Activated naive CD4-positive, alpha-beta T cell treated with anti-CD3 and anti-CD28 coated beads, Interleukin-2, amount 10 ng/mL, durations not matched to agents 7 days and 5 days (primary cell): Measurements from ENCODE around the gene CENPA.

Experiments used
- CTCF ChIA-PET: fragments of 350-600 bp; sonication (Branson Sonifier 250); formaldehyde crosslinking; loops from one replicate; lab custom pipeline; 2021; ENCODE audit warnings: antibody characterized with exemption; lab: Charles Lee
- DNase-seq: peaks from one replicate; pipeline ENCODE4 v3.0.0-alpha.2; 2020
- H3K27ac Mint-ChIP-seq: one replicate; pipeline ENCODE4 v1.8.0; 2021; ENCODE audit warnings: mild to moderate bottlenecking, moderate library complexity, mixed read lengths
- H3K27me3 Mint-ChIP-seq: one replicate; pipeline ENCODE4 v1.8.0; 2021; ENCODE audit warnings: mild to moderate bottlenecking, mixed read lengths
- H3K36me3 Mint-ChIP-seq: one replicate; pipeline ENCODE4 v1.8.0; 2021; ENCODE audit warnings: mixed read lengths
- H3K4me1 Mint-ChIP-seq: one replicate; pipeline ENCODE4 v1.8.0; 2021; ENCODE audit warnings: mixed read lengths
- H3K4me3 Mint-ChIP-seq: one replicate; pipeline ENCODE4 v1.8.0; 2021; ENCODE audit warnings: mild to moderate bottlenecking, moderate library complexity, mixed read lengths
- H3K9me3 Mint-ChIP-seq: one replicate; pipeline ENCODE4 v1.8.0; 2021; ENCODE audit warnings: mixed read lengths

Gene CENPA

GRCh38 chr2:26767129-26767528 is 18.7 kb upstream of the CENPA start:
- CTCF ChIA-PET: interaction anchor here (1.0 kb wide), 1 partner anchor 176 kb away, joined by 3 read pairs; no protein-coding TSS in a partner anchor
- Mint-ChIP-seq H3K27ac (peak overlapping the region; percentile 3), H3K4me1 (peaks cover 54% of the 10 kb centered on the region), H3K9me3 (no peaks in the 10 kb centered on the region), H3K4me3 (no peak overlapping the region), H3K27me3 (peaks cover 5% of the 10 kb centered on the region), H3K36me3 (peaks cover 4% of the 10 kb centered on the region)
- DNase-seq: no peak

DNA sequence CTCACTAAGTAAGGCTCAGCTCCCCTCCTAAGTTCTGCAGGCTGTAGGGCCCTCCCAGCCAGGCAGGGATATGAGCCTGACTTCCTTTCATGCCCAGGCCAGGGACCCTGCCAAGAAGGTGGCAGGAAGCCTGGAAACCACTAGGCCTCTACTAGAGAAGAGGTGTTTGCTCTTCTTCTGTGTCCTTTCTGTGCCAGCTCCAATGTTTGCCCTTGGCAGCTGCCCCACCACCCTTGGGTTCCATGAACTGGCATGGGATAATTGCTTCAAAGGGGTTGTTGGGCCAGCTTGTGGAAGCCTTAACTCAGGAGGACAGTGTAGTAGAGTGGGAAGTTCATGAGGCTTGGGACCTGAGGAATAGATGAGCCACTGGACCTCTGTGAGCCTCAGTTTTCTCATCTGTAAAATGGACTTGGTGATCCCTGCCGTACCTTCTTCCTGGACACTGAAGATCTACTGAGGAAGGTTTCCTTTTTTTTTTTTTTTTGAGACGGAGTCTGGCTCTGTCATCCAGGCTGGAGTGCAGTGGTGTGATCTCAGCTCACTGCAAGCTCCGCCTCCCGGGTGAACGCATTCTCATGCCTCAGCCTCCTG is 17.9 kb upstream of the CENPA start:
- CTCF ChIA-PET: interaction anchor here (1.0 kb wide), 1 partner anchor 175 kb away, joined by 3 read pairs; no protein-coding TSS in a partner anchor
- no peak for DNase-seq
- Mint-ChIP-seq H3K9me3 (no peaks in the 10 kb centered on the region), H3K27me3 (peaks cover 3% of the 10 kb centered on the region), H3K4me3 (no peak overlapping the region), H3K27ac (no peak overlapping the region), H3K36me3 (peaks cover 8% of the 10 kb centered on the region), H3K4me1 (peaks cover 63% of the 10 kb centered on the region)

DNA sequence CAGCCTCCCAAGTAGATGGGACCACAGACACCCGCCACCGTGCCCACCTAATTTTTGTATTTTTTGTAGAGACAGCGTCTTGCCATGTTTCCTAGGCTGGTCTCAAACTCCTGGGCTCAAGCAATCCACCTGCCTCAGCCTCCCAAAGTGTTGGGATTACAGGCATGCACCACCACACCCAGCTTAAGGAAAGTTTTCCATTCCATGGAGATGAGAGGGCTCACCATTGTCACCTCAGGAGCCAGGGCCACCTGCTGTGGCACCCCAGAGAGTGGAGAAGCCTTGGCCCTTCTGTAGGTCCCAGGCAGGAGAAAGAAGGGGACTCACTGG is 17.1 kb upstream of the CENPA start:
- no peak for DNase-seq
- Mint-ChIP-seq H3K27ac (peak overlapping the region; percentile 58), H3K27me3 (no peaks in the 10 kb centered on the region), H3K36me3 (peaks cover 8% of the 10 kb centered on the region), H3K4me1 (peaks cover 60% of the 10 kb centered on the region), H3K4me3 (no peak overlapping the region), H3K9me3 (no peaks in the 10 kb centered on the region)
- CTCF ChIA-PET: no interaction called here

DNA sequence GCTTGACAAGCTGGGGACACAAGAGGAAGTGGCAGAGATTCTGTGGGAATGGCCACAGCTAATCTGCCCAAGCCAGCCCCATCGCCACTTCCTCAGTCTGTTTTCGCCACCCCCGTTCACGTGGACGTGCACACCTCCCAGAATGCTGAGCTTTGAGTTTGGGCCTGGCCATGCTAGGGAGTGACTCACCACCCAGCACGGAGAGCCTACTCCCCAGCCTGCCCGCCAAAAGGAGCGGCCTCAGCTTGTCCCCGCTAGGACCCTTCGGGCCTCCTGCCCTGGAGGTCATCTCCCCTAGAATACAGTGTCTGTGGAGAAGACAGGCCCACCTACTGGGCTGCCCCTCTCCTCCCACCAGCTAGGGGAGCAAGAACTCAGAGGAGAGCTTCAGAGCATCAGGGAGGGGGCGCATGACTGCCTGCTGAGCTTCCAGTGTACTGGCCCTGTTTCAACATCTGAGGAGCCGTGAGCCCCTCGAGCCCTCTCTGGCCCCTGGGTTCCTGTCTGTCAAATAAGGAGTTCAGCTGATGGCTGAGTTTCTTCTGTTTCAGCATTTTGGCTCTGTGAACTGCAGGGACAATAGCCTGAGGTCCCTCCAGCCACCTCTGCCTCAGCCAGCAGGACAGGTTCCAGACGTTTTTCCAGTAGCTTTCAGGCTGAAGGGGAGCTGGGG is 16.6 kb upstream of the CENPA start:
- Mint-ChIP-seq H3K36me3 (peaks cover 8% of the 10 kb centered on the region), H3K4me3 (no peak overlapping the region), H3K9me3 (no peaks in the 10 kb centered on the region), H3K27ac (peak overlapping the region; percentile 14), H3K27me3 (no peaks in the 10 kb centered on the region), H3K4me1 (peaks cover 58% of the 10 kb centered on the region)
- CTCF ChIA-PET: no interaction called here
- DNase-seq: no peak

DNA sequence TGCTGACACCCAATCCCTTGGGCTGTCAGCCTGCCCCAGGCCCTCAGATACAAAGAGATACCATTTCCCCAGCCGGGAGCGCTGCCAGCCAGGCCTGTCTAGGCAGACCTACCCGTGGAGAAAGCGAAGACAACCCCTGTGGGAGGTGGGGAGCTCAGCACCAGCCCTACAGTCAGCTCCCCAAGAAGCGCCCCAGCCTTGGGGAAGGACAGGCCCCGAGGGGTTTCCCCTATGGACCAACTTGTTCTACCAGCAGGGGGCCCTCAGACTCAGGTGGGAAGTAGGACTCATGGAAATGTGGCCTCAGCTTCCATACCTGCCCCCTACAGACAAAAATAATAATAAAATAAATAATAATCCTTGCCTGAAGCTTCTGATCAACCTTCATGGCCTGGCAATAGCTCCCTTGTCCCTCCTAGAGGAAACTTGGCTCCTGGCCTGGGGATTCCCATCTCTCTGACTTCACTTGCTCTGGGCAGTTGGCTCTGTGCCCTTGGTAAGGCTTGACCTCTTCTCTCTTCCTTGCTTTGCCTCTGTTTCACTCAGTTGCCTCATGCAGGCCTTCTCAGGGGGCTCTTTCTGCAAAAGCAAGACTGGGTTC is 14.8 kb upstream of the CENPA start:
- peak; percentile 43 for DNase-seq
- peak overlapping the region; percentile 29 for H3K27ac Mint-ChIP-seq
- peaks cover 51% of the 10 kb centered on the region for H3K4me1 Mint-ChIP-seq

DNA sequence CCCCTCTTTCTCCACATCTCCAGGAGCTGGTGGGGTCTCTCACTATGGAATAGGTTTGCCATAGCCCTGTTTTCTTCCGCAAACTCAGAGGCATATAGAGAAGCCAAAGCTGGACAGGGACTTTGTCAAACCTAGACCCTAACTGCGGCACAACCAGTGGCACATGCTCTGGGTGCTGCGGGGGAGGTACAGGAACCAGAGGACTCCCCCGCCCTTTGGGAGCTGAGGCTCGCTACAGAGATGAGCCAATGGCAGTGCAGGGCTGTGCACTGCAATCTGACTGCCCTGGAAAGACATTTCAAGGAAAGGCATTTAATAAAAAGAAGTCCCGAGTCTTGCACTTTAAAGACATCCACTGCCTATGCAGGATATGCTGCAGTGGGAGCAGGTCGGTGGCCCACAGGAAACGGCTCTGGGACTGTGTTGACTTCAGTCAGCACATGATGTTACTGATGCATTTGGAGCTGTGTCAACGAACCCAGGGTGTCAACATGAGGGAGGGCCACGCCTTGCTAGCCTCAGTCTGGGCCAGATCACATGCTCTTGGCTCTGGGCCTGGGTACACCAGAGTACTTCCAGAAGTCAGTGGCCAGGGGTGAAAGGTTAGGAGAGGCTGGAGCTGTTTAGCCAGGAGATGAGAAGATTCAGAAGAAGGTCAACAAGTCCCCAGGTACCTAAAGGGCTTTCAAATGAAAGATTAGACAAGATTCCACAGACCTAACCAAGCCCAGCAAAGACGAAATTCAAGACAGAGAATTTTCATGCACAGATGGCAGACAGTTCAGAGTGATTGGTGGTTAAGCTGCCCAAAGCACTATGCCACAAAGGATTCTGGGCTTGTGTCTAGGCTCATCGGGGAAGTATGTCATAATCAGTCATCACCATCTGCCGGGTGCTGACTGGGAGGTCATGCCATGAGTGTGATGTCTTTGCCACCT is 13.5 kb upstream of the CENPA start:
- Mint-ChIP-seq H3K27me3 (no peaks in the 10 kb centered on the region), H3K27ac (peak overlapping the region; percentile 91), H3K4me3 (no peak overlapping the region), H3K4me1 (peaks cover 59% of the 10 kb centered on the region), H3K36me3 (peaks cover 20% of the 10 kb centered on the region), H3K9me3 (no peaks in the 10 kb centered on the region)
- DNase-seq: peak; percentile 74
- CTCF ChIA-PET: interaction anchor here (0.7 to 1.5 kb wide), 3 partner anchors 12 to 27 kb away, joined by 3 to 4 read pairs (median 3); no protein-coding TSS in a partner anchor

More for the DNA sequence above, 14.8 kb upstream of the CENPA start:
- CTCF ChIA-PET: interaction anchor here (0.9 to 1.5 kb wide), 3 partner anchors 10 to 17 kb away, joined by 3 to 4 read pairs (median 3); partner anchors contain the start of gene CENPA
- Mint-ChIP-seq H3K27me3 (no peaks in the 10 kb centered on the region), H3K36me3 (peaks cover 14% of the 10 kb centered on the region), H3K9me3 (no peaks in the 10 kb centered on the region), H3K4me3 (no peak overlapping the region)

DNA sequence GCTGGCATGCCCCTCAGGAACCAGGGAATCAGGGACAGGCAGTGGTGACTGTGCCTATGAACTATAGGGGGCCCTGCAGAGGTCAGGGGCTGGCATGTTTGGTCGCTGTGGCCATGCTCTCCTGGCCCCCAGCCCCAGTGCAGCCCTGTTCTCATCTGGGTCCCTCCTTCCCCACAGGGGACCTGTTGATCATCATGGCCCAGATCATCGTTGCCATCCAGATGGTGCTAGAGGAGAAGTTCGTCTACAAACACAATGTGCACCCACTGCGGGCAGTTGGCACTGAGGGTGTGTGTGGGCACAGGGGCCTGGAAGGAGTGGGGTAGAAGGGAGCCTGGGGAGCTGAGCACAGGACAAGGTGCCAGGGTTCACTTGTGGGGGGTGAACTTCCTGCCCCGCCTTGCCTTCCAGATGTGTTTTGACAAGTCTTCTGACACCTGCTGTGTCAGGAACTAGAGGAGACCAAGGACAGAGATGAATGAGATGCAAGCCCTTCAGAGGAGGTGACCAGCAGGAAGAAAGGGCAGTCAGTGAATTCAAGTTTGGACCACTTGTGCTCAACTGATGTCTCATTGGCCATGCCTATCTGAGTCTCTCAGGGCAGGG is 9.6 kb upstream of the CENPA start:
- no peaks in the 10 kb centered on the region for H3K27me3 Mint-ChIP-seq

DNA sequence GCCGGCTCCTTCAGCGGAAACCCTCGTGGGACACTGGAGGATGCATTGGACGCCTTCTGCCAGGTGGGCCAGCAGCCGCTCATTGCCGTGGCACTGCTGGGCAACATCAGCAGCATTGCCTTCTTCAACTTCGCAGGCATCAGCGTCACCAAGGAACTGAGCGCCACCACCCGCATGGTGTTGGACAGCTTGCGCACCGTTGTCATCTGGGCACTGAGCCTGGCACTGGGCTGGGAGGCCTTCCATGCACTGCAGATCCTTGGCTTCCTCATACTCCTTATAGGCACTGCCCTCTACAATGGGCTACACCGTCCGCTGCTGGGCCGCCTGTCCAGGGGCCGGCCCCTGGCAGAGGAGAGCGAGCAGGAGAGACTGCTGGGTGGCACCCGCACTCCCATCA is 7.8 kb upstream of the CENPA start:
- Mint-ChIP-seq H3K27me3 (no peaks in the 10 kb centered on the region), H3K4me1 (peaks cover 16% of the 10 kb centered on the region), H3K27ac (no peak overlapping the region), H3K4me3 (no peak overlapping the region), H3K36me3 (peaks cover 32% of the 10 kb centered on the region), H3K9me3 (no peaks in the 10 kb centered on the region)
- CTCF ChIA-PET: no interaction called here
- no peak for DNase-seq

More for the DNA sequence above, 9.6 kb upstream of the CENPA start:
- peak overlapping the region; percentile 39 for H3K27ac Mint-ChIP-seq
- H3K4me1 Mint-ChIP-seq: peaks cover 34% of the 10 kb centered on the region
- CTCF ChIA-PET: interaction anchor here (0.7 to 0.9 kb wide), 2 partner anchors 41 to 171 kb away, joined by 3 to 4 read pairs; no protein-coding TSS in a partner anchor
- peaks cover 38% of the 10 kb centered on the region for H3K36me3 Mint-ChIP-seq
- no peak for DNase-seq
- no peak overlapping the region for H3K4me3 Mint-ChIP-seq
- no peaks in the 10 kb centered on the region for H3K9me3 Mint-ChIP-seq

GRCh38 chr2:26778507-26778906 is 7.3 kb upstream of the CENPA start:
- DNase-seq: no peak
- Mint-ChIP-seq H3K27me3 (no peaks in the 10 kb centered on the region), H3K27ac (no peak overlapping the region), H3K4me3 (no peak overlapping the region), H3K4me1 (peaks cover 16% of the 10 kb centered on the region), H3K36me3 (peaks cover 32% of the 10 kb centered on the region), H3K9me3 (no peaks in the 10 kb centered on the region)
- CTCF ChIA-PET: no interaction called here

GRCh38 chr2:26780203-26780760 is 5.6 kb upstream of the CENPA start:
- Mint-ChIP-seq H3K9me3 (no peaks in the 10 kb centered on the region), H3K27ac (no peak overlapping the region), H3K4me3 (no peak overlapping the region), H3K36me3 (peaks cover 32% of the 10 kb centered on the region), H3K27me3 (no peaks in the 10 kb centered on the region), H3K4me1 (peaks cover 22% of the 10 kb centered on the region)
- no peak for DNase-seq
- CTCF ChIA-PET: interaction anchor here (0.6 kb wide), 1 partner anchor 9 kb away, joined by 3 read pairs; no protein-coding TSS in a partner anchor

DNA sequence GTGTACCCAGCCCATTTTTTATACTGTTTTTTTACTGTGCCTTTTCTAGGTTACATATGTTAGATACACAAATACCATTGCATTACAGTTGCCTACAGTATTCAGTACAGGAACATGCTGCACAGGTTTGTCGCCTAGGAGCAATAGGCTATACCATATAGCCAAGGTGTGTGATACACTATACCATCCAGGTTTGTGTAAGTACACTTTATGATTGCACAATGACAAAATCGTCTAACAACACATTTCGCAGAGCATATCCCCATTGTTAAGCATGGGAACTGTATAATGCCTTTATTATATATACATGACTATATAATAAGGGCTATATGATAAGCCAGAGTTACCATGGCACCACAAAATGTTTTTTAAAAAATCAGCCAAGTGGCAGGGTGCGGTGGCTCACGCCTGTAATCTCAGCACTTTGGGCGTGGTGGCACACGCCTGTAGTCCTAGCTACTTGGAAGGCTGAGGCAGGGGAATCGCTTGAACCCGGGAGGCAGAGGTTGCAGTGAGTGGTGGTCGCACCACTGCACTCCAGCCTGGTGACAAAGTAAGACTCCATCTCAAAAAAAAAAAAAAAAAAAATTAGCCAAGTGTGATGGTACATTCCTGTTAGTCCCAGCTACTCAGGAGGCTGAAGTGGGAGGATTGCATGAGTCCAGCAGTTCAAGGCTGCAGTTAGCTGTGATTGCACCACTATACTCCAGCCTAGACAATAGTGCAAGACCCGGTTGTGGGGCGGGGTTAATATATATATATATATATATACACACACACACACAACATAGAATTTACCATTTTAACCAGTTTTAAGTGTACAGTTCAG is 2.8 kb upstream of the CENPA start:
- Mint-ChIP-seq H3K4me3 (no peak overlapping the region), H3K4me1 (peaks cover 24% of the 10 kb centered on the region), H3K9me3 (no peaks in the 10 kb centered on the region), H3K27me3 (no peaks in the 10 kb centered on the region), H3K27ac (peak overlapping the region; percentile 62), H3K36me3 (peaks cover 27% of the 10 kb centered on the region)
- CTCF ChIA-PET: no interaction called here
- DNase-seq: no peak

GRCh38 chr2:26784570-26785234 is 1.2 kb upstream of the CENPA start:
- H3K4me1 Mint-ChIP-seq: peaks cover 40% of the 10 kb centered on the region
- H3K27ac Mint-ChIP-seq: peak overlapping the region; percentile 89
- H3K27me3 Mint-ChIP-seq: no peaks in the 10 kb centered on the region
- H3K4me3 Mint-ChIP-seq: peak overlapping the region; percentile 77
- H3K9me3 Mint-ChIP-seq: no peaks in the 10 kb centered on the region
- H3K36me3 Mint-ChIP-seq: peaks cover 32% of the 10 kb centered on the region
- CTCF ChIA-PET: interaction anchor here (0.6 kb wide), 1 partner anchor 13 kb away, joined by 3 read pairs; no protein-coding TSS in a partner anchor
- no peak for DNase-seq
